Nephron progenitor cell (in vitro differentiated cells): Measurements from ENCODE around the gene ZNF385D.
A peak's percentile ranks its signal among the peaks of the same experiment; 100 is the strongest.

Source experiments
- DNase-seq: peaks from one replicate; pipeline ENCODE4 v3.0.0; 2021
- H3K27ac Mint-ChIP-seq: 2 replicates; pipeline ENCODE4 v1.8.0; 2021; ENCODE audit warnings: mild to moderate bottlenecking, moderate library complexity, mixed read lengths
- H3K27me3 Mint-ChIP-seq: 2 replicates; pipeline ENCODE4 v1.8.0; 2021; ENCODE audit warnings: mild to moderate bottlenecking, low read depth, mixed read lengths; ENCODE audit not compliant: poor library complexity
- H3K36me3 Mint-ChIP-seq: 2 replicates; pipeline ENCODE4 v1.8.0; 2021; ENCODE audit warnings: low read depth, mixed read lengths
- H3K4me1 Mint-ChIP-seq: 2 replicates; pipeline ENCODE4 v1.8.0; 2021; ENCODE audit warnings: mixed read lengths
- H3K4me3 Mint-ChIP-seq: 2 replicates; pipeline ENCODE4 v1.8.0; 2021; ENCODE audit warnings: mild to moderate bottlenecking, moderate library complexity, mixed read lengths
- H3K9me3 Mint-ChIP-seq: 2 replicates; pipeline ENCODE4 v1.8.0; 2021; ENCODE audit warnings: mild to moderate bottlenecking, moderate library complexity, mixed read lengths
- TF ChIP-seq, protein P1 (sequence below): fragments of 200-600 bp; sonication (generic); IDR thresholded peaks from 2 replicates; pipeline ENCODE4 v1.5.0; 2021; ENCODE audit warnings: antibody characterized with exemption

The ZNF385D gene, protein sequence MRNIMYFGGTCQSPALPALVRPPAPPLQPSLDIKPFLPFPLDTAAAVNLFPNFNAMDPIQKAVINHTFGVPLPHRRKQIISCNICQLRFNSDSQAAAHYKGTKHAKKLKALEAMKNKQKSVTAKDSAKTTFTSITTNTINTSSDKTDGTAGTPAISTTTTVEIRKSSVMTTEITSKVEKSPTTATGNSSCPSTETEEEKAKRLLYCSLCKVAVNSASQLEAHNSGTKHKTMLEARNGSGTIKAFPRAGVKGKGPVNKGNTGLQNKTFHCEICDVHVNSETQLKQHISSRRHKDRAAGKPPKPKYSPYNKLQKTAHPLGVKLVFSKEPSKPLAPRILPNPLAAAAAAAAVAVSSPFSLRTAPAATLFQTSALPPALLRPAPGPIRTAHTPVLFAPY

DNA sequence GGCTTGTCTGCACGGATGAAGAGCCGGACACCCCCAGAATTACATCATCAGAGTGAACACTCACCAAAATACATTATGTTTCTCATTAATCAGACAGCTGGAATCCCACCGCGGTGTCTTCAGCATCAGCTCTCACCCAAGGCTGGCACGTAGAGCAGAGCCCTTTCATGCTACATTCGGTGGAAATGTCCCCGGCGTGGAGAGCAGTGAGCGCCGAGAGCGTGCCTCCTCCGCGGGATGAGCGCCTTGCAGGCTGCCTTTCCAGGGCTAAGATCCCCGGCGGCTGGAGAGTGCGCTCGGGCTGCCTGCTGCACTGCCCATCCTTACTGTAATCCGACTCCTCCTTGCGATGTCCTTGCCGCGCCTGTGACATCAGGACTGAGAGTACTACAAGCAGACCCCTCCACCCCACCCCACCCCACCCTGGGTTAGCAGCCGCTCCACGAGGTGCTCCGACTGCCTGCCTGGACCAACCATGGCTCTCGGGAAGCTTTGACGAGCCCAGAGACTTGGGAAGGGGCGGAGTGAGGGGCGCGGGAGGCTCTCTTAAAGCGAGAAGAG is at the start of gene ZNF385D:
Gene ZNF385D (minus strand): TSS at position 380 of the 561 bp plus-strand sequence. CDS start 294 bp downstream, at position 86.
- H3K9me3 Mint-ChIP-seq = no peaks in the 10 kb centered on the region
- H3K27ac Mint-ChIP-seq = no peak within 1 kb of the TSS
- no peaks in the 10 kb centered on the region for H3K36me3 Mint-ChIP-seq
- peak within 1 kb of the TSS; percentile 88 for H3K4me3 Mint-ChIP-seq
- H3K27me3 Mint-ChIP-seq = peaks cover 19% of the 10 kb centered on the region
- DNase-seq = peak; percentile 84
- peaks cover 17% of the 10 kb centered on the region for H3K4me1 Mint-ChIP-seq
- TF ChIP-seq, protein P1, sequence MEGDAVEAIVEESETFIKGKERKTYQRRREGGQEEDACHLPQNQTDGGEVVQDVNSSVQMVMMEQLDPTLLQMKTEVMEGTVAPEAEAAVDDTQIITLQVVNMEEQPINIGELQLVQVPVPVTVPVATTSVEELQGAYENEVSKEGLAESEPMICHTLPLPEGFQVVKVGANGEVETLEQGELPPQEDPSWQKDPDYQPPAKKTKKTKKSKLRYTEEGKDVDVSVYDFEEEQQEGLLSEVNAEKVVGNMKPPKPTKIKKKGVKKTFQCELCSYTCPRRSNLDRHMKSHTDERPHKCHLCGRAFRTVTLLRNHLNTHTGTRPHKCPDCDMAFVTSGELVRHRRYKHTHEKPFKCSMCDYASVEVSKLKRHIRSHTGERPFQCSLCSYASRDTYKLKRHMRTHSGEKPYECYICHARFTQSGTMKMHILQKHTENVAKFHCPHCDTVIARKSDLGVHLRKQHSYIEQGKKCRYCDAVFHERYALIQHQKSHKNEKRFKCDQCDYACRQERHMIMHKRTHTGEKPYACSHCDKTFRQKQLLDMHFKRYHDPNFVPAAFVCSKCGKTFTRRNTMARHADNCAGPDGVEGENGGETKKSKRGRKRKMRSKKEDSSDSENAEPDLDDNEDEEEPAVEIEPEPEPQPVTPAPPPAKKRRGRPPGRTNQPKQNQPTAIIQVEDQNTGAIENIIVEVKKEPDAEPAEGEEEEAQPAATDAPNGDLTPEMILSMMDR = no peak

DNA sequence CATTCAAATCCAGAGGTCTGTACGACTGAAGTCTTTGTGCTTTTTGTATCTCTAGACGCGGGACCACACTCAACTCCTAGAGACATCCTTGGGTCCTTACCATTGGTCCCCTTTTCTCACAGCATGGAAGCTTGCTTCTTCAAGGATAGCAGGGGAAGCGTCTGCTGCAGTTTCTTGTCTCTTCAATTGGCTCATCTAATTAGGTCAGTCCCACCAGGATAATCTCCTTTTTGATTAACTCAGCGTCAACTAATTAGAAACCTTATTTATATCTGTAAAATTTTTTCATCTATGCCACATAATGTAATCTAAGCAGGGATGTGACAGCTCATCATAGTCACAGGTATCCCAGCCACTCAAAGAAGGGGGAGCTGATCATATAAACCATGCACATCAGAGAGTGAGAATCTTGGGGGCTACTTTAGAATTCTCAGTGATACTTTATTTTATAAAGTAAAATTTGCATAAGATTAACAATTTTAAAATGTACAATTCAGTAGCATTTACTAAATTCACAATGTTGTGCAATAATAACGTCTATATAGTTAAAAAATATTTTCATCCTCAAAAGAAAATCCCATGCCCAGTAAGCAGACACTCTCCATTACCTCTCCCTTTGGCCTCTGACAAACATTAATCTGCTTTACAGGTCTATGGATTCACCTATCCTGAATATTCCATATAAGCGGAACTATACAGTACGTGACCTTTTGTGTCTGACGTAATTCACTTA is 47.5 kb upstream of the ZNF385D start:
- Mint-ChIP-seq H3K4me3 (no peak overlapping the region), H3K4me1 (peaks cover 21% of the 10 kb centered on the region), H3K27me3 (no peaks in the 10 kb centered on the region), H3K27ac (no peak overlapping the region), H3K36me3 (peaks cover 10% of the 10 kb centered on the region), H3K9me3 (peaks cover 32% of the 10 kb centered on the region)
- TF ChIP-seq, protein P1 = no peak
- no peak for DNase-seq

DNA sequence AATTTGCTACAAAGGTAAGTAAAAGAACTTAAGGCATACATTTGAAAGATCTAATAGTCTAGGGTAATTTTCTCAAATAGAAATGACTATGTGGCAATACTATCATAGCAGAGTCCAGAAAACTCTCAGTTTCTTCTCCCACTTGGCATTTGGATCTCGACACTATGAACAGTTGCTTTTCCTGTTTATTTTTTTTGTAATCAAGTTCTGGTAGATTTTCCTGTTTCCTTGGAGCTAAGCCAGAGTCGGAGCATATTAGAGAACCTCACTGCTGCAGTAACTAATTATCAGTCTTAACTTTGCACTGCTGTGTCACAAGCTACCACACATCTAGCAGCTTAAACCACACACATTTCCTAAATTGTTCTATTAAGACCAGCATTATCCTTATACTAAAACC is 44.9 kb upstream of the ZNF385D start:
- Mint-ChIP-seq H3K4me1 (peaks cover 22% of the 10 kb centered on the region), H3K9me3 (peaks cover 27% of the 10 kb centered on the region), H3K4me3 (no peak overlapping the region), H3K27ac (no peak overlapping the region), H3K27me3 (no peaks in the 10 kb centered on the region), H3K36me3 (peaks cover 10% of the 10 kb centered on the region)
- DNase-seq = no peak
- TF ChIP-seq, protein P1 = no peak

DNA sequence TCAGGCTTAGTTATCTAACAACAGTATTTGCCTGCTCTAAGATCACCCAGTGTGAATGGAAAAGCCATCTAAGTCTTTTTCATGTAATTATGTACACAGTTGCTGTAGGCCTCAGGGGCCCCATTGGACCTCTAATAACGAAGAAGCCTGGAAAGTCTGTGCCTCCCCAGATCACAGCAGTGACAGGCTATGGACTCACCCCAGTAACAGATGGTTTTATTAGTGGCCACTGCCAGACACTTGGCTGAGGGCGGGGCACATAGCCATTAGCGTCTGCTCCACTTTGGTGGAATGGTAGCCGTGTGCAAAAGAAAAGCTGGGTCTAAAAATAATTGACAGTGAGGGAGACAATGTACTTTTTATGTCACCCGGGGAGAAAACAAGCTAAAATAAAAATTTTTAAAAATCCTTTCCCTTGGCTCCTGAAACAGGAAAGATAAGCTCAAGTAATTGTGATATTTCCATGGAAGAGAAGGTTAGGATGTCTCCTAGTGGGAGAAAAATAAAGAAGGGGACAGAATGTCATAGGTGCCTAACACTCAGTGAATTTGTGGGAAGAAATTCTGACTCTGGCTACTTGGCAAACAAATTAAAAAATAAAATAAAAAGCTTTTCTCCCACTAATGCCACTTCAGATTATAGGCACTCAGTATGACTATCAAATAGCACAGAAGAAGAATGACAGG is 44.3 kb upstream of the ZNF385D start:
- no peak overlapping the region for H3K27ac Mint-ChIP-seq

DNA sequence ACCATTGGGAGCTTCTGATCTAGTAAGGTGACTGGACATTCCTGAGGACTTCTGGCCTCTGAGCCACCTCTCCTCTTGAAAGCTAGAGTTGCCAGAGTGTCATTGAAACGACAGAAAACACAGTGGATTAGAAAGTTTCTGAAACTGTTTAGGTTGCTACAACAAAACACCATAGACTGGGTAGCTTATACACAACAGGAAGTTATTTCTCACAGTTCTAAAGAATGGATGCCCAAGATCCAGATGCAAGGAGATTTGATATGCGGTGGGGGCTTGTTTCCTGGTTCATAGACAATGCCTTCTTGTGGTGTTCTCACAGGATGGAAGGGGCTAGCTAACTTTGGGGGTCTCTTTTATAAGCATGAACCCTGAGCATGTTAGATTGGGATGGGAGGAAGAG is 43.3 kb upstream of the ZNF385D start:
- no peak overlapping the region for H3K27ac Mint-ChIP-seq
- peaks cover 11% of the 10 kb centered on the region for H3K9me3 Mint-ChIP-seq
- peaks cover 31% of the 10 kb centered on the region for H3K4me1 Mint-ChIP-seq
- DNase-seq = no peak
- H3K4me3 Mint-ChIP-seq = no peak overlapping the region
- TF ChIP-seq, protein P1 = no peak
- H3K36me3 Mint-ChIP-seq = peaks cover under 1% of the 10 kb centered on the region
- no peaks in the 10 kb centered on the region for H3K27me3 Mint-ChIP-seq

More for the DNA sequence above, 44.3 kb upstream of the ZNF385D start:
- Mint-ChIP-seq H3K4me3 (no peak overlapping the region), H3K9me3 (peaks cover 21% of the 10 kb centered on the region), H3K4me1 (peaks cover 26% of the 10 kb centered on the region), H3K36me3 (peaks cover 5% of the 10 kb centered on the region), H3K27me3 (no peaks in the 10 kb centered on the region)
- TF ChIP-seq, protein P1 = no peak
- peak; percentile 11 for DNase-seq
